Measurements from ENCODE around the gene BMP2K. TPM values are rescaled to one million over a fixed set of nuclear protein-coding genes. Genes with fewer than 3 reads are reported as not detected.

The BMP2K gene
- polyA plus RNA-seq (2011; rRNA removed): 18.7 and 19.7 TPM in 2 replicates
- 4.6 and 6.6 TPM in 2 replicates for polyA plus RNA-seq (2012; cell fraction: cytosol; rRNA removed)
- 3.4 and 3.8 TPM in 2 replicates for polyA plus RNA-seq (2012; cell fraction: nucleus; rRNA removed)
- 9.9 to 11.1 TPM (median 10.9 TPM) in 3 replicates for polyA plus RNA-seq (2017; fragmentation: RNase III; extraction: RNeasy Plus Mini Kit Qiagen cat#74134 plus additional on column Dnase treatment)
- polyA minus RNA-seq (2011; rRNA and poly(A)+ RNA removed): 14.2 and 17.8 TPM in 2 replicates

DNA sequence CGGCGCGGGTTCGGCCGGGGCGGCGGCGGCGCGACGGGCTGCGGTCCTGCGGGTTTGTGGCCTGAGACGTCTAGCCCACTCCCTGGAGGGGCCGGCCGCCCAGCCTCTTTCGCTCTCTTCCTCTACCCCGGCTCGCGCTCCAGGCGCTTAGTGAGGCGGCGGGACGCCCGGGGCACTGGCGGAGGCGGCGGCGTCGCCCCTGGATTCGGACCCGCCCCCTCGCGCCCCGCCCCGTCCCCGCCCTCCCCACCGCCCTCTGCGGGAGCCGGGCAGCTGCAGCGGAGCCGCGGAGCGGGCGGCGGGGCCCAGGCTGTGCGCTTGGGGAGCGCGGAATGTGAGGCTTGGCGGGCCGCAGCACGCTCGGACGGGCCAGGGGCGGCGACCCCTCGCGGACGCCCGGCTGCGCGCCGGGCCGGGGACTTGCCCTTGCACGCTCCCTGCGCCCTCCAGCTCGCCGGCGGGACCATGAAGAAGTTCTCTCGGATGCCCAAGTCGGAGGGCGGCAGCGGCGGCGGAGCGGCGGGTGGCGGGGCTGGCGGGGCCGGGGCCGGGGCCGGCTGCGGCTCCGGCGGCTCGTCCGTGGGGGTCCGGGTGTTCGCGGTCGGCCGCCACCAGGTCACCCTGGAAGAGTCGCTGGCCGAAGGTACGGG, at the start of gene BMP2K:
TSS of gene BMP2K (plus strand) at position 272 of the 650 bp plus-strand sequence. CDS start at position 466, 194 bp downstream.
- Histone ChIP-seq H3K4me2 (peak within 1 kb of the TSS; percentile 85), H3K9me3 (no peaks in the 10 kb centered on the region), H3K4me3 (peak within 1 kb of the TSS; percentile 64), H3K27ac (peak within 1 kb of the TSS; percentile 96 to 97), H3K4me1 (peaks cover 18% of the 10 kb centered on the region; the same call in 2 of the 3 replicates)
- no peak for FAIRE-seq
- 0% methylated on average over 10 of the region's 95 CpGs for WGBS (ENCODE audit: missing lambda C conversion rate)
- ChIA-PET POLR2A (interaction anchor here (0.6 to 2.2 kb wide), 12 partner anchors 9 to 131 kb away, joined by 3 to 18 read pairs (median 4); no protein-coding TSS in a partner anchor), CTCF (interaction anchor here (0.6 to 1.3 kb wide), 3 partner anchors 123 to 133 kb away, joined by 3 to 5 read pairs (median 3); no protein-coding TSS in a partner anchor)
- peak; percentile 39 to 60 for DNase-seq (ENCODE audit: low read depth in 1 of 2, low spot score in 1 of 2)
- peak; percentile 67 for TF ChIP-seq POLR2A (IDR thresholded peaks at IDR 0.05; ENCODE audit: low read length)
- TF ChIP-seq, protein P1, sequence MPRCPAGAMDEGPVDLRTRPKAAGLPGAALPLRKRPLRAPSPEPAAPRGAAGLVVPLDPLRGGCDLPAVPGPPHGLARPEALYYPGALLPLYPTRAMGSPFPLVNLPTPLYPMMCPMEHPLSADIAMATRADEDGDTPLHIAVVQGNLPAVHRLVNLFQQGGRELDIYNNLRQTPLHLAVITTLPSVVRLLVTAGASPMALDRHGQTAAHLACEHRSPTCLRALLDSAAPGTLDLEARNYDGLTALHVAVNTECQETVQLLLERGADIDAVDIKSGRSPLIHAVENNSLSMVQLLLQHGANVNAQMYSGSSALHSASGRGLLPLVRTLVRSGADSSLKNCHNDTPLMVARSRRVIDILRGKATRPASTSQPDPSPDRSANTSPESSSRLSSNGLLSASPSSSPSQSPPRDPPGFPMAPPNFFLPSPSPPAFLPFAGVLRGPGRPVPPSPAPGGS (IDR thresholded peaks at IDR 0.05): no peak; the same call in 2 of the 3 replicates
- TF ChIP-seq GATA3 (IDR thresholded peaks at IDR 0.05; ENCODE audit: borderline replicate concordance): 0 out of 2 replicates have a peak, but pooled peaks have one; percentile 2
- peak; percentile 42 to 80; a peak in 3 of 5 replicates for TF ChIP-seq JUN (IDR thresholded peaks at IDR 0.05)
- no peak for TF ChIP-seq FOSL2 (IDR thresholded peaks at IDR 0.05)
- no peak for TF ChIP-seq FOSL2 (CRISPR knock-in tag; IDR thresholded peaks at IDR 0.05)
- TF ChIP-seq, protein P2, sequence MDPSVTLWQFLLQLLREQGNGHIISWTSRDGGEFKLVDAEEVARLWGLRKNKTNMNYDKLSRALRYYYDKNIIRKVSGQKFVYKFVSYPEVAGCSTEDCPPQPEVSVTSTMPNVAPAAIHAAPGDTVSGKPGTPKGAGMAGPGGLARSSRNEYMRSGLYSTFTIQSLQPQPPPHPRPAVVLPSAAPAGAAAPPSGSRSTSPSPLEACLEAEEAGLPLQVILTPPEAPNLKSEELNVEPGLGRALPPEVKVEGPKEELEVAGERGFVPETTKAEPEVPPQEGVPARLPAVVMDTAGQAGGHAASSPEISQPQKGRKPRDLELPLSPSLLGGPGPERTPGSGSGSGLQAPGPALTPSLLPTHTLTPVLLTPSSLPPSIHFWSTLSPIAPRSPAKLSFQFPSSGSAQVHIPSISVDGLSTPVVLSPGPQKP (IDR thresholded peaks at IDR 0.05; ENCODE audit: low read depth, low read length): no peak
- no peak for TF ChIP-seq MAFK (IDR thresholded peaks at IDR 0.05; ENCODE audit: partially characterized antibody)
- peak in 1 of 2 experiments; percentile 17; a peak in 2 of 5 replicates for TF ChIP-seq RAD21 (conservative IDR thresholded peaks at IDR 0.05 in 1 of 2, IDR thresholded peaks at IDR 0.05 in 1 of 2)
- ATAC-seq: peak; percentile 85 to 93

DNA sequence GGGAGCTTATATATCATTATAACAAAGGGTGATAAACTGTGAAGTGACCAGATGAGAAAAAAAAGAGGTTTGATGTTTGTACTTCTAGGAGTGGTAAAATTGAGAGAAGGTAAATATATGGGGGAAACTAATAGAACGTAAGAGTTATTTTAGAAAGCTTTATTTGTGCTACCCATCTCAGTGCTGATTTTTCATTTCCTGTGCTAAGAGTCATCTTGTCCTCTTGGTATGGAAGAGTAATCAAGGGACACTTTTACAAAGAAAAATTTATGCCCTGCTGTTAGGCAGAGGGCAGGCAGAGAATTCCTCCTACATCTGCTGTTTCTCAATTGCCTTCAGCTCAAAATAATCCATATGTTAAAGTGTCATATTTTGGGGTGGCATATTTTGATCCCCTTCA, 49.6 kb upstream of the BMP2K start:
- no peak for ATAC-seq

More for the DNA sequence above, 49.6 kb upstream of the BMP2K start:
- Histone ChIP-seq H3K4me1 (no peaks in the 10 kb centered on the region), H3K4me3 (no peak overlapping the region), H3K27ac (no peak overlapping the region), H3K4me2 (no peak overlapping the region), H3K9me3 (no peaks in the 10 kb centered on the region)
- ChIA-PET CTCF (interaction anchor here (1.1 kb wide), 1 partner anchor 23 kb away, joined by 3 read pairs; no protein-coding TSS in a partner anchor), POLR2A (no interaction called here)
- TF ChIP-seq, protein P3, sequence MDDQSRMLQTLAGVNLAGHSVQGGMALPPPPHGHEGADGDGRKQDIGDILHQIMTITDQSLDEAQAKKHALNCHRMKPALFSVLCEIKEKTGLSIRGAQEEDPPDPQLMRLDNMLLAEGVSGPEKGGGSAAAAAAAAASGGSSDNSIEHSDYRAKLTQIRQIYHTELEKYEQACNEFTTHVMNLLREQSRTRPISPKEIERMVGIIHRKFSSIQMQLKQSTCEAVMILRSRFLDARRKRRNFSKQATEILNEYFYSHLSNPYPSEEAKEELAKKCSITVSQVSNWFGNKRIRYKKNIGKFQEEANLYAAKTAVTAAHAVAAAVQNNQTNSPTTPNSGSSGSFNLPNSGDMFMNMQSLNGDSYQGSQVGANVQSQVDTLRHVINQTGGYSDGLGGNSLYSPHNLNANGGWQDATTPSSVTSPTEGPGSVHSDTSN (IDR thresholded peaks at IDR 0.05): no peak
- TF ChIP-seq NPAS2 (CRISPR knock-in tag; IDR thresholded peaks at IDR 0.05; ENCODE audit: borderline replicate concordance) (no peak), EHMT2 (IDR thresholded peaks at IDR 0.05; ENCODE audit: low read depth) (no peak), ZFP36 (IDR thresholded peaks at IDR 0.05; ENCODE audit: borderline replicate concordance, partially characterized antibody) (no peak), KDM1A (IDR thresholded peaks at IDR 0.05; ENCODE audit: low read depth) (no peak), JUNB (IDR thresholded peaks at IDR 0.05) (no peak)
- TF ChIP-seq, protein P4, sequence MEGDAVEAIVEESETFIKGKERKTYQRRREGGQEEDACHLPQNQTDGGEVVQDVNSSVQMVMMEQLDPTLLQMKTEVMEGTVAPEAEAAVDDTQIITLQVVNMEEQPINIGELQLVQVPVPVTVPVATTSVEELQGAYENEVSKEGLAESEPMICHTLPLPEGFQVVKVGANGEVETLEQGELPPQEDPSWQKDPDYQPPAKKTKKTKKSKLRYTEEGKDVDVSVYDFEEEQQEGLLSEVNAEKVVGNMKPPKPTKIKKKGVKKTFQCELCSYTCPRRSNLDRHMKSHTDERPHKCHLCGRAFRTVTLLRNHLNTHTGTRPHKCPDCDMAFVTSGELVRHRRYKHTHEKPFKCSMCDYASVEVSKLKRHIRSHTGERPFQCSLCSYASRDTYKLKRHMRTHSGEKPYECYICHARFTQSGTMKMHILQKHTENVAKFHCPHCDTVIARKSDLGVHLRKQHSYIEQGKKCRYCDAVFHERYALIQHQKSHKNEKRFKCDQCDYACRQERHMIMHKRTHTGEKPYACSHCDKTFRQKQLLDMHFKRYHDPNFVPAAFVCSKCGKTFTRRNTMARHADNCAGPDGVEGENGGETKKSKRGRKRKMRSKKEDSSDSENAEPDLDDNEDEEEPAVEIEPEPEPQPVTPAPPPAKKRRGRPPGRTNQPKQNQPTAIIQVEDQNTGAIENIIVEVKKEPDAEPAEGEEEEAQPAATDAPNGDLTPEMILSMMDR (IDR thresholded peaks at IDR 0.05): no peak
- TF ChIP-seq, protein P5, sequence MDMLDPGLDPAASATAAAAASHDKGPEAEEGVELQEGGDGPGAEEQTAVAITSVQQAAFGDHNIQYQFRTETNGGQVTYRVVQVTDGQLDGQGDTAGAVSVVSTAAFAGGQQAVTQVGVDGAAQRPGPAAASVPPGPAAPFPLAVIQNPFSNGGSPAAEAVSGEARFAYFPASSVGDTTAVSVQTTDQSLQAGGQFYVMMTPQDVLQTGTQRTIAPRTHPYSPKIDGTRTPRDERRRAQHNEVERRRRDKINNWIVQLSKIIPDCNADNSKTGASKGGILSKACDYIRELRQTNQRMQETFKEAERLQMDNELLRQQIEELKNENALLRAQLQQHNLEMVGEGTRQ (IDR thresholded peaks at IDR 0.05): no peak
- TF ChIP-seq, protein P6, sequence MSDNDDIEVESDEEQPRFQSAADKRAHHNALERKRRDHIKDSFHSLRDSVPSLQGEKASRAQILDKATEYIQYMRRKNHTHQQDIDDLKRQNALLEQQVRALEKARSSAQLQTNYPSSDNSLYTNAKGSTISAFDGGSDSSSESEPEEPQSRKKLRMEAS (IDR thresholded peaks at IDR 0.05): no peak
- FAIRE-seq (no peak), DNase-seq (ENCODE audit: low read depth in 1 of 2, low spot score in 1 of 2) (no peak)
- 91% methylated on average over 1 of the region's 1 CpG for WGBS (ENCODE audit: missing lambda C conversion rate)

All from A549 (cell line).